GM23338 (cell line): ENCODE measurements around the gene PGM1.

ENCODE experiments used
- CREB1 ChIP-seq: fragments of 250-450 bp; sonication (Bioruptor Pico); IDR thresholded peaks from 2 replicates; pipeline ENCODE4 v1.5.0; 2020; ENCODE audit warnings: low read depth, mild to moderate bottlenecking, moderate library complexity
- CTCF ChIP-seq, 2 experiments: fragments of 200-600 bp in 1 of 2; sonication (generic) in 1 of 2; conservative IDR thresholded peaks; 2 replicates each; pipeline versions ENCODE4 v1.5.1 to v1.6.1; 2016 to 2017; ENCODE audit warnings: antibody characterized with exemption in 2 of 2, low read depth in 2 of 2, mild to moderate bottlenecking in 2 of 2, moderate library complexity in 1 of 2
- EZH2 ChIP-seq: fragments of 200-600 bp; sonication (generic); IDR thresholded peaks from one replicate; pipeline ENCODE4 v1.8.0; 2017; ENCODE audit warnings: antibody characterized with exemption, mild to moderate bottlenecking, low read depth; ENCODE audit not compliant: unreplicated experiment
- EZH2phosphoT487 ChIP-seq: fragments of 200-600 bp; sonication (generic); IDR thresholded peaks from one replicate; pipeline ENCODE4 v1.8.1; 2018; ENCODE audit warnings: antibody characterized with exemption; ENCODE audit not compliant: unreplicated experiment
- JUNB ChIP-seq: IDR thresholded peaks from one replicate; pipeline ENCODE4 v1.6.1; 2016; ENCODE audit warnings: antibody characterized with exemption; ENCODE audit not compliant: unreplicated experiment
- POLR2AphosphoS5 ChIP-seq: IDR thresholded peaks from 2 replicates; pipeline ENCODE4 v1.6.1; 2016; ENCODE audit warnings: antibody characterized with exemption, low read depth
- REST ChIP-seq: IDR thresholded peaks from one replicate; pipeline ENCODE4 v1.6.1; 2018; ENCODE audit warnings: antibody characterized with exemption; ENCODE audit not compliant: unreplicated experiment
- STAT1 ChIP-seq: IDR thresholded peaks from one replicate; pipeline ENCODE4 v1.6.1; 2016; ENCODE audit warnings: antibody characterized with exemption; ENCODE audit not compliant: unreplicated experiment
- ZNF114 ChIP-seq: fragments of 250-450 bp; sonication (Bioruptor Pico); IDR thresholded peaks from 2 replicates; pipeline ENCODE4 v1.5.0; 2020; ENCODE audit warnings: mild to moderate bottlenecking, moderate library complexity

- no peak for TF ChIP-seq EZH2
- no peak for TF ChIP-seq REST
- no peak for TF ChIP-seq CTCF (conservative IDR thresholded peaks at IDR 0.05; ENCODE audit: low read depth in 2 of 2)
- TF ChIP-seq ZNF114 (CRISPR knock-in tag) = no peak
- no peak for TF ChIP-seq EZH2phosphoT487
- TF ChIP-seq POLR2AphosphoS5 = no peak
- TF ChIP-seq JUNB = no peak
- TF ChIP-seq STAT1 = no peak
- TF ChIP-seq CREB1 (CRISPR knock-in tag) = no peak
These were observed 38.9 kb downstream of the PGM1 start for GRCh38 chr1:63632110-63632509.
